Activated T-cell treated with anti-CD3 and anti-CD28 coated beads for 24 hours (primary cell): ENCODE data around the gene VASN.
A peak's percentile ranks its signal among the peaks of the same experiment; 100 is the strongest.
"Not testable (repeated sequence)": the region's sequence is repeated elsewhere in the genome, so short reads cannot be mapped to it uniquely, and the experiment has no call there.

Source experiments
- DNase-seq: peaks from one replicate; pipeline ENCODE4 v3.0.0-alpha.2; 2020; ENCODE audit warnings: low read depth

Gene VASN

GRCh38 chr16:4371357-4372000 lies at the start of gene VASN:
TSS of gene VASN (plus strand) at chr16:4371848. CDS start at chr16:4380878, 9,030 bp downstream.
- peak; percentile 61 for DNase-seq

- DNase-seq, result no peak
Observed at GRCh38 chr16:4322121-4323052, 49.3 kb upstream of the VASN start.

- DNase-seq, result no peak
Observed at GRCh38 chr16:4323071-4323844, 48.4 kb upstream of the VASN start.

- no peak for DNase-seq
Observed at GRCh38 chr16:4323845-4324488, 47.7 kb upstream of the VASN start.

- no peak for DNase-seq
Observed at GRCh38 chr16:4324492-4325252, 47.0 kb upstream of the VASN start.

- no peak for DNase-seq
Observed at GRCh38 chr16:4325253-4325758, 46.3 kb upstream of the VASN start.

GRCh38 chr16:4327386-4328045 lies 44.1 kb upstream of the VASN start:
- DNase-seq, result no peak

GRCh38 chr16:4328046-4328781 lies 43.4 kb upstream of the VASN start:
- DNase-seq, result peak; percentile 47

- DNase-seq, result no peak
Observed at GRCh38 chr16:4328782-4329775, 42.6 kb upstream of the VASN start.

GRCh38 chr16:4330277-4330874 lies 41.3 kb upstream of the VASN start:
- DNase-seq, result peak; percentile 49

- DNase-seq, result no peak
Observed at GRCh38 chr16:4332083-4332482, 39.6 kb upstream of the VASN start.

GRCh38 chr16:4332623-4333307 lies 38.9 kb upstream of the VASN start:
- DNase-seq, result no peak

- no peak for DNase-seq
Observed at GRCh38 chr16:4333308-4333638, 38.4 kb upstream of the VASN start.

GRCh38 chr16:4333714-4334113 lies 37.9 kb upstream of the VASN start:
- DNase-seq, result not testable (repeated sequence)

- DNase-seq, result no peak
Observed at GRCh38 chr16:4334724-4335495, 36.7 kb upstream of the VASN start.

- no peak for DNase-seq
Observed at GRCh38 chr16:4336701-4337539, 34.7 kb upstream of the VASN start.
